Ramos (cell line): ENCODE data around the gene ASCC2.

Source experiments
- in situ Hi-C: fragments of 300-500 bp; cut with MboI; formaldehyde crosslinking; loops from one replicate; pipeline ENCODE4 v1.14.3; 2022; ENCODE audit warnings: low sequenced_read_pairs; ENCODE audit not compliant: unreplicated experiment

ASCC2 gene

DNA sequence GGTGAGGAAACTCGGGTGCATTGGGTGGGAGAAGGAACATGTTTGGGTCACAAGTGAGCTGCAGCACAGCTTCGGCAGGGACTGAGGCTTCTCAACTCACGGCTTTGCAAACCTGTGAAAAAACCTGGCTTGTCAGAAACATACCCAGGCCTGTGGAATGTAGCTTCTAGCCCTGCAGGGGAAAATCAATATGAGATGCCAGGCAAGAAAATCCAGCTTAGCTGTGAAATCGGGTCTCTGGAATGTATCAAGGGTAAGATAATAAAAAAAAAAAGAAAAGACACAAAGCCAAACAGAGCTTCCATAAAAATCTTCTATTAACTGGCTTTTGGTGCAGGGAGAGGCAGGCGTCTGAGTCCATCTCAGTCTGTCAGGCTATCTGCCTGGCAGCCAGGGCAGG lies 42.4 kb downstream of the ASCC2 start:
- in situ Hi-C loops, result no loop called here

- in situ Hi-C loops, result no loop called here
Measured at GRCh38 chr22:29793396-29793795, 44.7 kb downstream of the ASCC2 start.

- in situ Hi-C loops, result no loop called here
Measured at GRCh38 chr22:29790061-29790460, 48.0 kb downstream of the ASCC2 start.

DNA sequence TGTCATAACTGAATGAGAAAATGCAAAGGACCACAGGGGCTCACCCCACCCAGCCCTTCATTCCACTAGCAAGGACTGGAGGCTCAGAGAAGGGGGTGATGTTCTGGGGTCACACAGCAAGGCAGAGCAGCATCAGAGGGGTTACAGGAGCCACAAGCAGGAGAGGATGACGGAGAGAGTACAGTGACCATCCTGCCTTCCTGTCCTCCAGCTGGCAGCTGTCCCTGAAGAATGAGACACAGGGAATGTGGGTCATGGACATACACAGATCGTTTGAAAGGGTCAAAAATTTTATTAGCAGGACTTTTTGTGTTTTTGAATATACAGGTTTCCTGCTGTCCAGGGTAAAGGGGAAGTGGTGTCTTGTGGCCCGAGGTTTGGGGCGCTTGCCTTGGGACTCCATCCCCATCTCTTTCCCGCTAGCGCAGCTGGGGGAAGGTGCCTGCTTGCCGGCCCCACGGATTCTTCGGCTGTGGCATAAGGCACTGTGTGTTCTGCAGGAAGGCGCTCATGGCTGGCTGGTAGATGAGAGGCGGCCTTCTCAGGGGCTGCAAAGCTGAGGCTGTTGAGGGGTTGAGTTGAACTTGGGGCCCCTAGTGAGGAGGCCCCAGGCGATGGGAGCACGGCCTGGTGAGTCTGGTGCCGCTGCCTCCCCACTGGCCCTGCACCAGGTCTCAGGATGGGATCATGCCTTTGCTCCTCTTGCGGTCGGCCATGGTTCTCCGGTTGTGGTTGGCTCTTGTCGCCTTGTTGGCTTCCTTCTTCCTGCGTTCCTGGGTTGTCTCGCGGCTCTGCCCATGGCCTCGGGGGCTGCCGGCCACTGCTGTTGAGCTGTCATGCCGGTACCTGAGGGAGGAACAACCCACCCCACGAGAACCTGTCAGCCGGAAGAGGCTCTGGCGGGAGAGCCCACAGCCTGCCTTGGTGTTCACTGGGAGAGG lies 49.5 kb downstream of the ASCC2 start:
- in situ Hi-C loops, result no loop called here

- in situ Hi-C loops, result no loop called here
Measured at GRCh38 chr22:29787371-29787980, 50.6 kb downstream of the ASCC2 start.

DNA sequence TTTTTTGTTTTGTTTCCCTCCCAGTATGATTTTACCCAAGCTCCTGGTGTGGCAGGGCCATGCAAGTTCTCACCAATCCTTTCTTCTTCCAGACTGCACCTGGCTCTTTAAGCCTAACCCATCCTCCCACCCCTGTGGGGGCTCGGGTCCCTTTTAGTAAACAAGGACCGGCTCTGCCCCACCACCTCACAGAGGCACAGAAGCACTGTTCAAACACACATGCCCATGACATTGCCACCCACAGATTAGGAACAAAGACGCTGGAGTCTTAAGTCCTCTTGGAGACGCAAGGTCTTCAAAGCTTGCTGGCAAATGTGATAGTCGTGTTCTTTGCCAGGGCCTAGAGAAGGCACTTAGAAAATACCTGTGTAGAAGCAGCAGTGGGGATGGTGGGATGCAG lies 52.0 kb downstream of the ASCC2 start:
- in situ Hi-C loops, result no loop called here

DNA sequence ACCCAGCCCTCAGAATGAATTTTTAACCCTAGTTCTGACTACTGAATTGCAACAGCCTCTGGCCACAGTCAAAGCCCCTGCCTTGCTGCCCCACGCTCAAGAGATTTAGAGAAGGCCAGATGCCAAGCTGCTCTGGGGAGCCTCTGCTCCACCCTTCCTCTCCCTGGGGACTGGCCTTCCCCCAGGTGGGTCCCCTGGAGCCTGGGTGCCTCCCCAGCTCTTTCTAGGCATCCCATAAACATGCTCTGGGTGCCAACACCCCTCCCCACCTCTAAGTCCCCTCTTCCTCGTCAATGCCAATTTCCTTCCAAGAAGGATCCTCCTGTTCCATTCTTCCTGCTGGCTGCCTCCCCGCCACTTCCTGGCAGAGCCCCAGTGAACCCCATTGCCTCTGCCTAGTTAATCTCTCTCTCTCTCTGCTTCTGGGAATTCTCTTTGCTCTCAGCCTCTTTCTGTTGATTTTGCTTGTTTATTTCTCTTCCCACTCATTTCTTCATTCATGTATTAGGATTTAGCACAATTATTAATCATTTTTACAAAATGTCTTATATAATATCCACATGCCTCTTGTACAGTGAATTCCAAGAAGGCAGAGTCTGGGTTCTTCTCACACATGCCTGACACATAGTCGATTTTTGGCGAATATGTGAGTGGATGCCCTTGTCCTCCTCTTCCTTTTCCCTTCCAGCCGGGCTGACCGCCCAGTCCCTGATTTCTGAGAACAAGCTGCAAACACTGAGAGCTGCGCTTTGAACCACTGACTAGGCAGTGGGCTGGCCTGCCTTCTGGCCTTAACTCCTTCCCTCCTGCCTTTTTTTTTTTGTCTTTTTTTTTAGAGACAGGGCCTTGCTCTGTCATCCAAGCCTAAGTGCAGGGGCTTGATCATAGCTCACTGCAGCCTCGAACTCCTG lies 53.4 kb downstream of the ASCC2 start:
- in situ Hi-C loops, result no loop called here

DNA sequence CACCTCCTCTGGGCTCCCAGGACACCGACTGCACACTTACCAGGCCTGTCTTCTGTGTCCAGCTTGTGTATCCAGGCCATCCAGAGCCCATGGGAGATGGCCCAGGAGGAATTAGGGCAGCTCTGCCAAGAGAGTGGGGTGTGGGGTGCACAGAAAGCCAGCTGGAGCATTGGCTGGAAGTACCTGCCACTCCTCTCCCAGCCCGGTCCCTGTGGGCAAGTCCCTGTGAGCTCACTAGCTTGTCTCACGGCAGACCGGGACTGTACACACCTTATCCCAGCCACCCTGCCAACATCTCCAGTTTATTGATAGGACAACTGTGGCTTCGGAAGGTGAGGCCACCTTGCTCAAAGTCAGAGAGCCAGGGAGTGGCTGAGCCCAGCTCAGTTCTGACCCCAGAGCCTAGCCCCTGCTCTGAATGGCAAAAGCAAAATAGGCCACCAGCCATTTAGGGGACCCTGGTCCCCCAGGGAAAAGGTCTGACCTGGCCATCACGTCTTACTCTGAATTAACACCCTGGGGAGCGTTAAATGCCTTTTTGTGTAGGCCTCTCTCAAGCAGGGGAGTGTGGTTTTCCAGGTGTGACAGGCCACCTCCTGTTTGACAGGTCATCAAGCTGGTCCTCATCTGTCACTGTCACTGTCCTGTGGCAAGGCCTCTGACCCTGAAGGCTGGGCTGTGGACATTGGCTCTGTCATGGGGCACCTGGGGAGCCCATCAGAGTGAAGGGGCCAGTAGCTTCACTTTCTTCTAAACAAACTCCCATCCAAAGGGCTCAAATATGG lies 55.8 kb downstream of the ASCC2 start:
- in situ Hi-C loops, result no loop called here

DNA sequence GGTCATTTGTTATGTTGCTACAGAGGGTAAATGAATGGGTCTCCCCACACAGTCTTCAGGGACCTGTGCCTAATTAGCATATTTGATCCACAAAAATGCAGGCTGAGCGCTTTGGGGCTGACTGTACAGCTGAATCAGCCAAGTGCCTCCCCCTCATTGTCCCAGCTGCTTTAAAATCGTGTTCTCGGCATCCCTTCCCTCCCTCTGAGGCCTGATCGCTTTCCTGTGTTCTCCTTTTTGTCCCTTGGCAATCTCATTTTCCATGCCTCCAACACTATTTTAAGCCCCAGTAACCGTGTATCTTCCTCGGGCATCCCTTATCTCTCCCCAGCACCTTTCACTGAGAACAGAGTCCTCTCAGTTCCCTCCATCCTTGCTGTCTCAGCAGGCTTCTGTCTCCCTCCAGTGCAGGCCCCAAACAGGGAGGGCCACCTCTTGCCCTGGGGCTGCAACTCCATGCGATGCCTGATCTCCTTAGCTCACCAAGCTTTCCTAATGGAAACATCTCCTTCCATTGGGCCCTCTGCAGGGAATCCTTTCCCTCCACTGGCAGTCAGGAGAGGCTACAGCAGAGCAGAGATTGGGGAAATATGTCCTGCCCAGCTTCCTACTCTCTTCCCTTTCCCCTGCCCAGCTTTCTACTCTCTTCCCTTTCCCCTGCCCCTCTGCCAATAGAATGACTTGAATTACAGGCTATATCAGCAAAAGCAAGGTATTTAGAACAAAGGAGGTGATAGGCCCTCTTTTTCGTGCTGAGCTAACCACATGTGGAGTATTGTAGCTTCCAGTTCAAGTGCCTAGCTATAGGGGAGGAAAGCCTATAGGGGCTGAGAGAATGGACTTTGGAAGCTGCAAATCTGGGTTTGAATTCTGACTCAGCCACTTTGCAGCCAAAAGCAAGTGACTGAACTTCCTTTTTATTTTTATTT lies 57.1 kb downstream of the ASCC2 start:
- in situ Hi-C loops, result no loop called here

- in situ Hi-C loops, result no loop called here
Measured at GRCh38 chr22:29780220-29780619, 57.9 kb downstream of the ASCC2 start.

DNA sequence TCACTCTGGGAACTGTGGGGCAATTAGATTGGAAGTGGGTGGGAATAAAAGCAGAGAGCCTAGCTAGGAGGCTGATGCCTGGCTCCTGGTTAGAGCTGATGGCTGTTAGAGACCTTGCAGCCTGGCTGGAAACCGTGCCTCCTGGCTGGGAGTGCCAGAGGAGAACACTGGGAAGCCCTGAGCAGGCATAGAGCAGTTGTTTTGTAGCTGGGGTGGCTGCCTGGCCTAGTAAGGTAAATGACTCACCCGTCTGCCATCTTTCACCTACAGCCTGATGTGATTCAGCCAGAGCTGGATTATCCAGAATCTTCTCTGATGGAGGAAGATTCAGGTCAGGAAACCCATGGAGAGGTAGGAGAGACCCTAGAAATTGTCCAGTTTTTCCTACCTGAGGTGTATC lies 64.8 kb downstream of the ASCC2 start:
- in situ Hi-C loops, result no loop called here

DNA sequence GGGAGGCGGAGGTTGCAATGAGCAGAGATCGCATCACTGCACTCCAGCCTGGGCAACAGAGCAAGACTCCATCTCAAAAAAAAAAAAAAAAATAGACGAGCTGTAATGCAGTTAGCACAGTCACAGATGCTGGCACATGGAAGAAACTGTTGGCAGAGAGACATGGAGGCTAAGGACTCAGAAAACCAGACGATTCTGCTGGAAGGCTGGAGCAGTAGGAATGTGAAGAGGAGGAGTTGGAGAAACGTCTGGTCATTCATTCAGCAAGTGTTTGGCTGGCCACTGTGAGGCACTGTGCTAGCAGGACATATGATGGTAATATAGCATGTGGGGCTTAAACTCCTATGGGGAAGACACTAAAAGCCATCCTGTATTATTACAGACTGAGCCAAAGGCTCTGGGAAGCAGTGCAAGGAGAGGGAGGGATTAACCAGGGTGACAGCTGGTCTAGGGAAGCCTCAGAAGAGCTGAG lies 65.9 kb downstream of the ASCC2 start:
- in situ Hi-C loops, result no loop called here

- in situ Hi-C loops, result no loop called here
Measured at GRCh38 chr22:29769723-29770321, 68.3 kb downstream of the ASCC2 start.

- in situ Hi-C loops, result no loop called here
Measured at GRCh38 chr22:29768052-29768693, 69.9 kb downstream of the ASCC2 start.

GRCh38 chr22:29767171-29768051 lies 70.7 kb downstream of the ASCC2 start, which contains the start of gene UQCR10:
TSS of gene UQCR10 (plus strand) at chr22:29767369. CDS start at chr22:29767399, 30 bp downstream.
- in situ Hi-C loops, result no loop called here

DNA sequence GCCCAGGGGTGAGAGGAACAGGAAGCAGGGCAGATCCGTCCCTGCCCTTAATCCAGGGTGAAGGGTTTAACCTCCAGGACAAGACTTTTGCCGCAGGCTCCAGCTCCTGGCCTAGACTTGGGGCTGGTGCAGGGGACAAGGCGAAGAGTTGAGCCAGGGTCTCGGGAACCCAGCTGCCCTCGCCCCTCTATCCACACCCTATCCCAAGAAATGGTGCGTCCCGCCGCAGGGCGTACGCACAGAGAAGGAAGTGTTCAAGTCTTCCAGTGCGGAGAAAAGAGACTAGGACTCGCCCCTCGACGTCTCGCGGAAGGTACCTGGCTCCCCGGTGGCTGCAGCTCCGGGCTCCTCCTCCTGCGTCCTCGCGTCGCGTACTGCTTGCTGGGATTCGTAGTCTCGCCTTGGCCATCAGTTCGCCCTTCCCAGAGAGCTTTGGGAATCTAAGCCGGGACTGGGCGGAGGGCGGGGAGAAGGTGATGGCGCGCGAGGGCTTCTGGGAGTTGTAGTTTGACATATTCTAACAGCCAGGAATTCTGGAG lies 71.4 kb downstream of the ASCC2 start, which contains the start of gene ZMAT5:
ZMAT5 (minus strand) TSS at position 376 of the 539 bp plus-strand sequence. CDS start 18,463 bp downstream, outside the sequence.
- in situ Hi-C loops, result no loop called here
